ENCODE data around the gene GRID1. TPM values are rescaled to one million over a fixed set of nuclear protein-coding genes. Genes with fewer than 3 reads are reported as not detected.

GRID1 gene
- total RNA-seq, 1 donor from 2014 or later: 2.7 TPM

GRCh38 chr10:86370006-86370585, 3.5 kb upstream of the GRID1 start:
- DNase-seq (ENCODE audit: low spot score): no peak

- no peak for DNase-seq (ENCODE audit: low spot score)
These were observed 2.4 kb upstream of the GRID1 start for GRCh38 chr10:86368987-86369386.

GRCh38 chr10:86368046-86368445, 1.5 kb upstream of the GRID1 start:
- DNase-seq (ENCODE audit: low spot score): no peak

- DNase-seq (ENCODE audit: low spot score): no peak
These were observed 757 bp upstream of the GRID1 start for GRCh38 chr10:86367152-86367951.

GRCh38 chr10:86366902-86367151, 232 bp upstream of the GRID1 start:
- DNase-seq (ENCODE audit: low spot score): no peak

GRCh38 chr10:86365346-86366032, 1.1 kb downstream of the GRID1 start:
- no peak for DNase-seq (ENCODE audit: low spot score)

GRCh38 chr10:86364491-86365345, 1.9 kb downstream of the GRID1 start:
- no peak for DNase-seq (ENCODE audit: low spot score)

- DNase-seq (ENCODE audit: low spot score): no peak
These were observed 2.6 kb downstream of the GRID1 start for GRCh38 chr10:86363833-86364490.

- DNase-seq (ENCODE audit: low spot score): no peak
These were observed 3.3 kb downstream of the GRID1 start for GRCh38 chr10:86363184-86363832.

- DNase-seq (ENCODE audit: low spot score): no peak
These were observed 3.9 kb downstream of the GRID1 start for GRCh38 chr10:86362586-86363183.

- no peak for DNase-seq (ENCODE audit: low spot score)
These were observed 4.5 kb downstream of the GRID1 start for GRCh38 chr10:86362129-86362527.

- no peak for DNase-seq (ENCODE audit: low spot score)
These were observed 5.2 kb downstream of the GRID1 start for GRCh38 chr10:86361156-86362128.

- no peak for DNase-seq (ENCODE audit: low spot score)
These were observed 5.9 kb downstream of the GRID1 start for GRCh38 chr10:86360657-86361056.

- DNase-seq (ENCODE audit: low spot score): no peak
These were observed 6.6 kb downstream of the GRID1 start for GRCh38 chr10:86359954-86360353.

GRCh38 chr10:86359111-86359510, 7.5 kb downstream of the GRID1 start:
- DNase-seq (ENCODE audit: low spot score): no peak

- DNase-seq (ENCODE audit: low spot score): no peak
These were observed 8.9 kb downstream of the GRID1 start for GRCh38 chr10:86357676-86358075.

GRCh38 chr10:86357041-86357440, 9.6 kb downstream of the GRID1 start:
- DNase-seq (ENCODE audit: low spot score): no peak

GRCh38 chr10:86356296-86356695, 10.3 kb downstream of the GRID1 start:
- DNase-seq (ENCODE audit: low spot score): no peak

- DNase-seq (ENCODE audit: low spot score): no peak
These were observed 11.0 kb downstream of the GRID1 start for GRCh38 chr10:86355571-86356038.

Measured in ureter (tissue), 1 donor.